PC-3 (cell line): ENCODE measurements around the gene FEM1A. TPM values are rescaled to one million over a fixed set of nuclear protein-coding genes. Genes with fewer than 3 reads are reported as not detected.
A peak's percentile ranks its signal among the peaks of the same experiment; 100 is the strongest.

Experiments used
- ATAC-seq: fragments of 200-7000 bp; cut with Tn5 transposase; 2 replicates; pipeline ENCODE4 v1.9.1; 2020; ENCODE audit warnings: mild to moderate bottlenecking, moderate library complexity
- BruUV-seq: library from RNA; stranded (reverse); fragments of 400-500 nt; replicated peaks from 2 replicates; lab custom pipeline; 2021; lab: Mats Ljungman, UMichigan
- CTCF ChIA-PET: fragments of 300-600 bp; sonication (Branson Sonifier 250); formaldehyde crosslinking; loops from one replicate; lab custom pipeline; 2022; ENCODE audit warnings: antibody characterized with exemption; lab: Charles Lee
- POLR2A ChIA-PET: fragments of 300-600 bp; sonication (Branson Sonifier 250); formaldehyde crosslinking; loops from one replicate; lab custom pipeline; 2022; ENCODE audit warnings: antibody characterized with exemption; ENCODE audit not compliant: unreplicated experiment; lab: Charles Lee
- DNase-seq: peaks from one replicate; pipeline ENCODE4 v3.0.0-alpha.2; 2015
- H2AFZ ChIP-seq: fragments of 300-600 bp; sonication (generic); 2 replicates; pipeline ENCODE4 v1.6.0; 2016; ENCODE audit warnings: antibody characterized with exemption, low read length
- H3F3A ChIP-seq: fragments of 300-600 bp; sonication (generic); one replicate; pipeline ENCODE4 v1.6.0; 2017; ENCODE audit warnings: antibody characterized with exemption, low read length, control low read depth, mild to moderate bottlenecking; ENCODE audit not compliant: unreplicated experiment
- H3K27ac ChIP-seq: fragments of 300-600 bp; sonication (generic); 2 replicates; pipeline ENCODE4 v1.5.1; 2016; ENCODE audit warnings: mild to moderate bottlenecking, low read length
- H3K27me3 ChIP-seq: fragments of 300-600 bp; sonication (generic); 2 replicates; pipeline ENCODE4 v1.6.1; 2016; ENCODE audit warnings: low read length, mixed read lengths
- H3K36me3 ChIP-seq: fragments of 300-600 bp; sonication (generic); 2 replicates; pipeline ENCODE4 v1.6.1; 2016; ENCODE audit warnings: low read depth, mixed run types, low read length, mixed read lengths
- H3K4me1 ChIP-seq: fragments of 300-600 bp; sonication (generic); 2 replicates; pipeline ENCODE4 v1.5.1; 2016; ENCODE audit warnings: low read length; ENCODE audit not compliant: insufficient read depth
- H3K4me2 ChIP-seq: fragments of 300-600 bp; sonication (generic); 2 replicates; pipeline ENCODE4 v1.6.0; 2016; ENCODE audit warnings: low read length
- H3K4me3 ChIP-seq: fragments of 300-600 bp; sonication (generic); 2 replicates; pipeline ENCODE4 v1.5.1; 2016; ENCODE audit warnings: mild to moderate bottlenecking, low read length, mixed read lengths
- H3K79me2 ChIP-seq: fragments of 300-600 bp; sonication (generic); 2 replicates; pipeline ENCODE4 v1.6.1; 2017; ENCODE audit warnings: low read length, mixed read lengths
- H3K9ac ChIP-seq: fragments of 300-600 bp; sonication (generic); 2 replicates; pipeline ENCODE4 v1.6.0; 2016; ENCODE audit warnings: mild to moderate bottlenecking, low read length
- H3K9me2 ChIP-seq: fragments of 300-600 bp; sonication (generic); replicated peaks from 2 replicates; pipeline ENCODE4 v1.6.1; 2016; ENCODE audit warnings: mixed run types, low read length, mixed read lengths
- H3K9me3 ChIP-seq: fragments of 300-600 bp; sonication (generic); 2 replicates; pipeline ENCODE4 v1.6.1; 2016; ENCODE audit warnings: low read length, mixed read lengths
- H4K20me1 ChIP-seq: fragments of 300-600 bp; sonication (generic); 2 replicates; pipeline ENCODE4 v1.6.1; 2016; ENCODE audit warnings: low read length, mixed read lengths
- EZH2 ChIP-seq: fragments of 300-600 bp; sonication (generic); IDR thresholded peaks from one replicate; pipeline ENCODE4 v1.6.1; 2017; ENCODE audit warnings: antibody characterized with exemption, mild to moderate bottlenecking, low read length; ENCODE audit not compliant: unreplicated experiment
- EZH2phosphoT487 ChIP-seq: fragments of 300-600 bp; sonication (generic); IDR thresholded peaks from 2 replicates; pipeline ENCODE4 v1.6.1; 2018; ENCODE audit warnings: mild to moderate bottlenecking, antibody characterized with exemption, low read length, borderline replicate concordance
- intact Hi-C: fragments of 100-400 bp; cut with micrococcal nuclease; formaldehyde crosslinking; loops from 2 replicates; pipeline ENCODE4 v1.9.0; 2023
- total RNA-seq: library from RNA; depleted of rRNA; stranded (reverse); fragments of >200 nt; gene quantifications from 2 replicates; pipeline ENCODE4 v1.2.3, GENCODE V29; 2014
- TF ChIP-seq, protein P1 (sequence below): fragments of 300-600 bp; sonication (generic); conservative IDR thresholded peaks from 2 replicates; pipeline ENCODE4 v1.5.1; 2017; ENCODE audit warnings: antibody characterized with exemption, low read depth, mild to moderate bottlenecking, low read length

The FEM1A gene
- total RNA-seq, 1 experiment from 2014 or later, result 28.1 TPM

DNA sequence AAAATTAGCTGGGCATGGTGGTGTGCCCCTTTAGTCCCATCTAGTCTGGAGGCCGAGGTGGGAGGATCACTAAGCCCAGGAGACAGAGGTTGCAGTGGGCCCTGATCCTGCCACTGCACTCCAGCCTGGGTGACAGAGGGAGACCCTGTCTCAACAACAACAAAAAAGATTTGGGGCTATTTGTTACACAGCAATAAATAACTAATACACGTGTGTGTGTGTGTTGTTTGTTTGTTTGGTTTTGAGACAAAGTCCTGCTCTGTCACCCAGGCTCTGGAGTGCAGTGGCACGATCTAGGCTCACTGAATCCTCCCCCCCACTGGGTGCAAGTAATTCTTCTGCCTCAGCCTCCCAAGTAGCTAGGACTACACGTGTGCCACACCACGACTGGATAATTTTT is 32.9 kb upstream of the FEM1A start:
- ChIA-PET CTCF (no interaction called here), POLR2A (interaction anchor here (0.6 kb wide), 1 partner anchor 33 kb away, joined by 26 read pairs; the partner anchor contains the start of gene FEM1A)
- H3K27ac ChIP-seq, result no peak overlapping the region
- H3K9me2 ChIP-seq, result no peaks in the 10 kb centered on the region
- BruUV-seq, result no TSS peak
- no peaks in the 10 kb centered on the region for H4K20me1 ChIP-seq
- H3K4me3 ChIP-seq, result no peak overlapping the region
- intact Hi-C loops, result no loop called here
- H2AFZ ChIP-seq, result no peak overlapping the region
- H3K4me1 ChIP-seq, result peaks cover 6% of the 10 kb centered on the region
- H3K36me3 ChIP-seq, result no peaks in the 10 kb centered on the region
- no peaks in the 10 kb centered on the region for H3F3A ChIP-seq
- H3K27me3 ChIP-seq, result peaks cover 6% of the 10 kb centered on the region; the same call in 1 of the 2 replicates
- H3K79me2 ChIP-seq, result no peaks in the 10 kb centered on the region
- DNase-seq (no peak), ATAC-seq (no peak)
- no peak overlapping the region for H3K9ac ChIP-seq
- H3K4me2 ChIP-seq, result no peak overlapping the region
- H3K9me3 ChIP-seq, result no peaks in the 10 kb centered on the region
- TF ChIP-seq, protein P1, sequence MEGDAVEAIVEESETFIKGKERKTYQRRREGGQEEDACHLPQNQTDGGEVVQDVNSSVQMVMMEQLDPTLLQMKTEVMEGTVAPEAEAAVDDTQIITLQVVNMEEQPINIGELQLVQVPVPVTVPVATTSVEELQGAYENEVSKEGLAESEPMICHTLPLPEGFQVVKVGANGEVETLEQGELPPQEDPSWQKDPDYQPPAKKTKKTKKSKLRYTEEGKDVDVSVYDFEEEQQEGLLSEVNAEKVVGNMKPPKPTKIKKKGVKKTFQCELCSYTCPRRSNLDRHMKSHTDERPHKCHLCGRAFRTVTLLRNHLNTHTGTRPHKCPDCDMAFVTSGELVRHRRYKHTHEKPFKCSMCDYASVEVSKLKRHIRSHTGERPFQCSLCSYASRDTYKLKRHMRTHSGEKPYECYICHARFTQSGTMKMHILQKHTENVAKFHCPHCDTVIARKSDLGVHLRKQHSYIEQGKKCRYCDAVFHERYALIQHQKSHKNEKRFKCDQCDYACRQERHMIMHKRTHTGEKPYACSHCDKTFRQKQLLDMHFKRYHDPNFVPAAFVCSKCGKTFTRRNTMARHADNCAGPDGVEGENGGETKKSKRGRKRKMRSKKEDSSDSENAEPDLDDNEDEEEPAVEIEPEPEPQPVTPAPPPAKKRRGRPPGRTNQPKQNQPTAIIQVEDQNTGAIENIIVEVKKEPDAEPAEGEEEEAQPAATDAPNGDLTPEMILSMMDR, result no peak
- TF ChIP-seq EZH2 (no peak), EZH2phosphoT487 (no peak)

DNA sequence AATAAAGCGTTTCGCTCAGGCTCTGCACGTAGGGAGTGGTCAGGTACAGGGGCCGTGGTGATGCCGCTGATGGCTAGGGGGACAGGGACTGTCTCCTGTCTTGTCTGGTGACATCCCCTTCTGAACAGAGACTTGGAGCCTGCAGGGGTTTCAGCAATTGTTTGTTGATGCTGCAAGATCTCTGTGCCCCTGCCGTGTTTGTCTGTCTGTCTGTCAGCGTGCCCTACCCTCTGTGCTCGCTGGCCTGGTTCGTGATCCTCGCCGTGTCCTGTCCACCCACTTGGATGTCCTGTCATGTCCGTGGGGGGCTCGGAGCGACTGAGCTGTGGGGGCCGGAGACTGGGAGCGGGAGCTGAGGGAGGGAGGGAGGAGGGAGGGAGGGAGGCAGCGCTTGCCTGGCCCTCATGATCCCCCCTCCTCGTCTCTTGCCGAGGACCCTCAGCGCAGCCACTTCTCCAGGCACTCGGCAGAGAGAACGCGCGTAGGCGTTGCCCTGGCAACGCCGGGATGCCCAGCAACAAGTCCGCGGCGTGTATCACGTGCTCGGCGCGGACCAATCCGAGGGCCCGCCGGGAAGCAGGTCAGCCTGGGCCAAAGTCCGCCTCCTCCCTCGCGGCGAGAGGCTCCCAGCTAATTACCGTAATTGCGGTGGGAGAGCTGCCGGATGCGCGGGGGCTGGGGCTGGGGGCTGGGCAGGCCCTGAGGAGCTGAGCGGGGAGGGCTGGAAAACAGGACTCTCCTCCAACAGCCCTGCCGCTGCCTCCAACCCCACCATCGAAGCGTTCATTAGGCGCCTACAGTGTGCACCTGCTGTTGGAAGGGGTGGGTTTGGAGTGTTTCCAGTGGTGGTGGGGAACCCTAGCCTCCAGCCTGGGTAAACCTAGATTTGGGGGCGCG is 31.9 kb upstream of the FEM1A start:
- peak overlapping the region; percentile 86 for H3K4me2 ChIP-seq
- CTCF ChIA-PET, result interaction anchor here (0.7 kb wide), 1 partner anchor 43 kb away, joined by 3 read pairs; no protein-coding TSS in a partner anchor
- H3K9me3 ChIP-seq, result no peaks in the 10 kb centered on the region
- H3F3A ChIP-seq, result no peaks in the 10 kb centered on the region
- no TSS peak for BruUV-seq
- H3K4me3 ChIP-seq, result peak overlapping the region; percentile 57; the same call in 1 of the 2 replicates
- DNase-seq, result peak; percentile 79
- no peaks in the 10 kb centered on the region for H3K9me2 ChIP-seq
- peaks cover 6% of the 10 kb centered on the region for H3K4me1 ChIP-seq
- no peak overlapping the region for H3K9ac ChIP-seq
- POLR2A ChIA-PET, result interaction anchor here (0.6 kb wide), 1 partner anchor 32 kb away, joined by 26 read pairs; the partner anchor contains the start of gene FEM1A
- H3K36me3 ChIP-seq, result no peaks in the 10 kb centered on the region
- no peaks in the 10 kb centered on the region for H3K79me2 ChIP-seq
- intact Hi-C loops, result no loop called here
- no peaks in the 10 kb centered on the region for H4K20me1 ChIP-seq
- TF ChIP-seq EZH2phosphoT487 (no peak), EZH2 (no peak)
- TF ChIP-seq, protein P1, result no peak
- H3K27me3 ChIP-seq, result peaks cover 6% of the 10 kb centered on the region; the same call in 1 of the 2 replicates
- no peak overlapping the region for H3K27ac ChIP-seq
- peak; percentile 98 for ATAC-seq
- peak overlapping the region; percentile 78 for H2AFZ ChIP-seq

DNA sequence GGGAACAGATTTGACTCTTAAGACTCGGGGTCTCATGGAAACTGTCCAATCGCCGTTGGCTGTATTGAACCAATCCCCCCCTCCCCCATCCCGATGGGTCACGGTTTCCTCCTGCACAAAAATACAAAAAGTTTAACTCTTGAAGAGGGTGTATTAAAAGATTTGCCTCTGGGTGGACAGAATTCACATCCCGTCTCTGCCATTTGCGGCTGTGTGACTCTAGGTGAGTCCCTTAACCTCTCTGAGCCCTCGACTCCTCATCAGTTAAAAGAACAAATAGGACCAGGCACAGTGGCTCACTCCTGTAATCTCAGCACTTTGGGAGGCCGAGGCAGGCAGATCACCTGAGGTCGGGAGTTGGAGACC is 31.3 kb upstream of the FEM1A start:
- ATAC-seq, result no peak
- Histone ChIP-seq H3K9me2 (no peaks in the 10 kb centered on the region), H3F3A (no peaks in the 10 kb centered on the region), H3K27me3 (peaks cover 6% of the 10 kb centered on the region; the same call in 1 of the 2 replicates), H3K27ac (no peak overlapping the region), H3K79me2 (no peaks in the 10 kb centered on the region), H3K4me2 (peak overlapping the region; percentile 86), H3K9ac (no peak overlapping the region), H3K36me3 (no peaks in the 10 kb centered on the region), H3K9me3 (no peaks in the 10 kb centered on the region), H3K4me1 (peaks cover 6% of the 10 kb centered on the region), H2AFZ (peak overlapping the region; percentile 78), H4K20me1 (no peaks in the 10 kb centered on the region), H3K4me3 (peak overlapping the region; percentile 57; the same call in 1 of the 2 replicates)
- BruUV-seq, result no TSS peak
- intact Hi-C loops, result no loop called here
- ChIA-PET POLR2A (no interaction called here), CTCF (no interaction called here)
- no peak for DNase-seq
- TF ChIP-seq EZH2phosphoT487, result no peak
- TF ChIP-seq, protein P1, result no peak
- no peak for TF ChIP-seq EZH2
